NCI-H2196 (cell line): ENCODE data around the gene MSRB1.
"Not testable (repeated sequence)": the region's sequence is repeated elsewhere in the genome, so short reads cannot be mapped to it uniquely, and the experiment has no call there.

Experiments used
- DNase-seq: peaks from one replicate; lab custom pipeline; 2025; ENCODE audit not compliant: unreplicated experiment; lab: John Stamatoyannopoulos, UW

MSRB1 gene

DNA sequence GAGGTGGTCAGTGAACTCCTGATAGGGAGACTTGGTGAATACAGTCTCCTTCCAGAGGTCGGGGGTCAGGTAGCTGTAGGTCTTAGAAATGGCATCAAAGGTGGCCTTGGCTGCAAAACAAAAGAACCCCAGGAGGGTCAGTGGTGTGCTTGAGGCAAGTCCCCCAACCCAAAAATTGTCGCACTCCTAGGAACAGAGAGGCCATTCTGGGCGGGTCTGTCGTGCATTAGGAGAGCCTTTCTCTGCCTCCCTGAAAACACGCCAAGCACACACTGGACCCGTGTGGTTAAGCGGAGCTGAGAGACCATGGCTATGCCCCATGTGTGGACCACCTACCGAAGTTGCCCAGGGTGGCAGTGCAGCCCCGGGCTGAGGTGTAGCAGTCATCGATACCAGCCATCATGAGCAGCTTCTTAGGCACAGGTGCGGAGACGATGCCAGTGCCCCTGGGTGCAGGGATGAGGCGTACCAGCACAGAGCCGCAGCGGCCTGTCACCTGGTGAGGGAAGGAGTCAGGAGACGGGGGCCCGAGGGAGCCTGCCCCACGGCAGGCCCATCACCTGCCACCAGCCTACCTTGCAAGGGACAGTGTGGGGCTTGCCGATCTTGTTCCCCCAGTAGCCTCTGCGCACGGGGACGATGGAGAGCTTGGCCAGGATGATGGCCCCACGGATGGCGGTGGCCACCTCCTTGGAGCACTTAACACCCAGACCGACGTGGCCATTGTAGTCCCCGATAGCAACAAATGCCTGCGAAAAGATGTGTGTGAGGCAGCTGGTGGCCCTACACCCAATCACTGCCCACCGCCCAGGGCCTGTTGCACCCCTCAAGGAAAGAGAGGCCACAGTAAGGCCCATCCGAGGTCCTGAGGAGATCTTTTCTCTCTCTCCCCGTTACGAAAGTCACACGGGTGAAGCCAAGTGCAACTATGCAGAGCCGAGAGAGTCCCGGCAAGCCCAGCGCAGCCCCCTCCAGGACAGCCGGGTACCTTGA lies 19.5 kb upstream of the MSRB1 start:
- DNase-seq: not testable (repeated sequence)

DNA sequence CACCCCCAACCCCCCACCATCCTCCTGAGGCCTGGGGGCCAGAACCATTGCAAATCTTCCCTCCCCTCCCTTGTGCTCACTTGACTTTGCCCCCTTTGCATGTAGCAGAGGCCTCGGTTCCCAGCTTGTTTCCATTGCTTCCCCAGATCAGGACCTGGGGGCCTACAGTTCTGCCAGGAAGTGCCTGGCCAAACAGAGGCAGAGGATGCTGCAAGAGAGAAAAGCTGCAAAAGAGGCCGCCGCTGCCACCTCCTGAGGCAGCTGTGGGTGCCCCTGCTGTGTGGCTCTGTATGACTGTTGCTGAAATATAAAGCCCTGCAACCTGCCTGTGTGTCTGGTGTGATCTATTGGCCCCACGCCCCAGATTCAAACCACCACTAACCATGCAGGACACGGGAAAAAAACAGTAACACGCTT lies 18.7 kb upstream of the MSRB1 start:
- DNase-seq: no peak

DNA sequence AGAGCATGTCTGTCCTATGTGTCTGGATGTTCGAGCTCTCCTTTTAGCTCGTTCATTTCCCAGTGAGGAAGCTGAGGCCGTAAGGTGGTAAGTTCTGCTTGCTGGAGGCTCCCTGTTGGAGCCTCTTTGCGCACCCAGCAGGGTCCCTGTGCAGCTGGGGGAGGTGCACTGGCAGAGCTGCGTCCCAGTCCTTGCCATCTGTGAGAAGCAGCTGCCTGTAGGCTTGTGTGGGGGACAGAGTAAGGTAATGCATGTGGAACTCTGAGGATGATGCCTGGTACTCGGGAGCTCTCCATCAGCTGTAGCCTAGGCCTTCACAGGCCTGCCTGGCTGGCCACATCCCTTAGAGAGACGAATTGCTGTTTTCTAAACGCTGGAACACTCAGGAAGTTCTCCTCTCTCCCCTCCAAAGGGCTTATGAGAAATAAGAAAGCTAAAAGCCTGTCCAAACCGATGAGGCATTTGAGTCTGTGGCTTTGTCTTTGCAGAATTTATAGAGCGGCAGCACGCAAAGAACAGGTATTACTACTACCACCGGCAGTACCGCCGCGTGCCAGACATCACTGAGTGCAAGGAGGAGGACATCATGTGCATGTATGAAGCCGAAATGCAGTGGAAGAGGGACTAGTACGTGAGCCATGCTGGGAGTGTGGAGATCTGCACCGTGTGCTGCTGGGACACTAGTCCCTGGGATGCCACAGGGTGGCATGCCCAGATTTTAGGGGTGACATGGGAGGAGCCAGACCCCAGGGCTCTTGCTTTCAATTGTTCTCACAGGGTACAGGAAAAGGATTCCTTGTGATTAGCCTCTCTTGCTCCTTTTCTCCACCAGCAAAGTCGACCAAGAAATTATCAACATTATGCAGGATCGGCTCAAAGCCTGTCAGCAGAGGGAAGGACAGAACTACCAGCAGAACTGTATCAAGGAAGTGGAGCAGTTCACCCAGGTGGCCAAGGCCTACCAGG lies 17.9 kb upstream of the MSRB1 start:
- DNase-seq: no peak

DNA sequence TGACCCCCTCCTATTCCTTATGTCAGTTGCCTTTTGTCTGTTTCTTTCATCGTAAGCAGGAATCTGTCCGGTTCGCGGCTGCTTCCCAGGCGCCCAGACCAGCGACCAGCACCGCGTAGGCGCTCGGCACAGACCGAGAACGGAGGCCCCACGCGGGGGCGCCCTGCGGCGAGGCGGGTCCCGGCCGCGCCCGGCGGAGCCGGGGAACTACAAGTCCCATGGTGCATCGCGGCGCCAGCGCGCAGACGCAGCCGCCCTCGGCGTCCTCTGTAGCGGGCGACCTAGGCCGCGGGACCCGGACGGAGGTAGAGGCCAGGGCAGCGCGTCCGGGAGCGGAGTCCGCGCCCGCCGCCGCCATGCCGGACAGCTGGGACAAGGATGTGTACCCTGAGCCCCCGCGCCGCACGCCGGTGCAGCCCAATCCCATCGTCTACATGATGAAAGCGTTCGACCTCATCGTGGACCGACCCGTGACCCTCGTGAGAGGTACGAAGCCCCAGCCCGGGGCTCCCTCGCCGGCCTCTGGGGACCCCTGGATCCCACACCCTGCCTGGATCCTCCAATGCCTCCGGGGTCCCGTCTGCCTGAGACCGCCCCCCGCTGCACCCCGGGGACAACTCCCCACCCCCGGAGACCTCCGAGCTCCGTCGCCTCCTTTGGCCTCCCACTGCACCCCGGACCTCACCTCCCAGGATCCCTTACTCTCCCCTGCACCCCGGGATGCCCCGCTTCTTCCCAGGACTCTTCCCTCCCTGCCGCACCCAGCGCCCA lies 16.5 kb upstream of the MSRB1 start, which contains the start of gene NDUFB10:
NDUFB10 (plus strand) TSS at position 270 of the 771 bp plus-strand sequence; CDS start at position 357, 87 bp downstream.
- peak; percentile 92 for DNase-seq

DNA sequence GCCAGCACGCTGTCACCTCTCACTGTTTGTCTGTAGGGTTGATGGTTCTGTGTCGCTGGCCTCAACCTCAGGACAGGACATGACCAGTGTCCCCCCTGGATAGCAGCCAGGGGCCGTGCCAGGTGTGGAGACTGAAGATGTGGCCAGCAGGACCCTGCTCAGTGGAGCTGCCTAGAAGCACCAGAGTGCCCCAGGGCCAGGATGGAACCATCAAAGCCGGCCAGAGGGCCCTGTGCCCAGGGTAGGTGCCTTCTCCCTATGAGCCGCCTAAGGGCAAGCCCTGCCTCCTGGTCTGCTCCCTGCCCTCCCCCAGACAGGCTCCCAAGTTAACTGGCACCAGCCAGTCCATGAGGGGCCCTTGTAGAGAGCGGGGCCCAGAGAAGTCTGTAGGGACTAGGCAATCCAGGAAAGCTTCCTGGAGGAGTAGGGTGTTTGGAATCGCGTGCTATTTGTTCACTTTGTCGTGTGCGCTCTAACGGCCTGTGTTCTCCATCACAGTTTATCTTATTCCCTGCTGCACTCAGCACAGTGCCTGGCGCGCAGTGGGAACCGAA lies 15.8 kb upstream of the MSRB1 start:
- DNase-seq: no peak

DNA sequence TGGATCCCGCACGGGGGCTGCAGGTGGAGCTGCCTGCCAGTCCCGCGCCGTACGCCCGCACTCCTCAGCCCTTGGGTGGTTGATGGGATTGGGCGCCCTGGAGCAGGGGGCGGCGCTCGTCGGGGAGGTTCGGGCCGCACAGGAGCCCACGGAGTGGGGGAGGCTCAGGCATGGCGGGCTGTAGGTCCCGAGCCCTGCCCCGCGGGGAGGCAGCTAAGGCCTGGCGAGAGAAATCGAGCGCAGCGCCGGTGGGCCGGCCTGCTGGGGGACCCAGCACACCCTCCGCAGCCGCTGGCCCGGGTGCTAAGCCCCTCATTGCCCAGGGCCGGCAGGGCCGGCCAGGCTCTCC lies 15.1 kb upstream of the MSRB1 start:
- not testable (repeated sequence) for DNase-seq

DNA sequence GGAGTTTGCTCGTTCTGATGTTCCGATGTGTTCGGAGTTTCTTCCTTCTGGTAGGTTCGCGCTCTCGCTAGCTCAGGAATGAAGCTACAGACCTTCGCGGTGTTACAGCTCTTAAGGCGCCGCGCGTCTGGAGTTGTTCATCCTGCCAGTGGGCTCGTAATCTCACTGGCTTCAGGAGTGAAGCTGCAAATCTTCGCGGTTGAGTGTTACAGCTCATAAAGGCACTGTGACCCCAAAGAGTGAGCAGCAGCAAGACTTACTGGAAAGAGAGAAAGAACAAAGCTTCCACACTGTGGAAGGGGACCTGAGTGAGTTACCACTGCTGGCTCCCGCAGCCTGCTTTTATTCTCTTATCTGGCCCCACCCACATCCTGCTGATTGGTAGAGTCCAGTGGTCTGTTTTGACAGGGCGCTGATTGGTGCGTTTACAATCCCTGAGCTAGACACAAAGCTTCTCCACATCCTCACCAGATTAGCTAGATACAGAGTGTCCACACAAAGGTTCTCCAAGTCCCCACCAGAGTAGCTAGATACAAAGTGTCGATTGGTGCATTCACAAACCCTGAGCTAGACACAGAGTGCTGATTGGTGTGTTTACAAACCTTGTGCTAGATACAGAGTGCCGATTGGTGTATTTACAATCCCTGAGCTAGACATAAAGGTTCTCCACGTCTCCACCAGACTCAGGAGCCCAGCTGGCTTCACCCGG lies 14.6 kb upstream of the MSRB1 start:
- not testable (repeated sequence) for DNase-seq

DNA sequence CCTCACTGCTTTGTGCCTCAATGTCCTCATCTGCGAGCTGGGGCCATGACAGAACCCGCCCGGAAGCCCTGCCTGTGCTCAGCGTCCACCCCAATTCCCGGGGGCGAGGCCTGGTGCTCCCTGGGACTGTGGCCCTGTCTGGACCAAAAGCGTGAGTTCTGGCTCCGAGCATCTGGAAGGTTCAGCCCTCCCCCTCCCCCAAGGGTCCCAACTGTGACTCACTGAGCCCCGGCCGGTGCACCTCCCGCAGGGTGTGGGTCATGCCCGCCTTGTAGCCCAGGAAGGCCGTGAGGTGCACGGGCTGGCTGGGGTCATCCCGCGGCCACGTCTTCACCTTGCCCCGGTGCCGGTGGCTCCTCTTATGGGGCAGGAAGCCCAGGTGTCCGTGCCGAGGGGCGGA lies 10.7 kb upstream of the MSRB1 start:
- DNase-seq: no peak

DNA sequence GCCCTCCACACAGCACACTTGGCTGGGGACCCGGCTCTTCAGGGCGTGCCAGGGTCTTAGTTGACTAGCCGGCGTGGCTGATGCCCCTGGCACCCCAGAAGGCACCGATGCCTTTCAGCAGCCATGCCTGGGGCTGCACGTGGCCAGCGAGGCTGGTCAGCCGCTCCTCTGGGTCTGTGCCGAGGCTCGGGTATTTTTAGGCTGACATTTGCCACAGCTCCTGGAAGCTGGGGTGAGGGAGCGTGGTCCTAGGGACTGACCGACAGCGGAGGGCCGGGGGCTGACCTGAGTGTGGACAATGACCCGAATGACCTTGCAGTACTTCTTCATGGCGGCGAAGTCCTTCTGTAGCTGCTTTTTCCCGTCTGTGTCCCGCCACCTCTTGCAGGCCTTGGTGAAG lies 7.6 kb upstream of the MSRB1 start:
- DNase-seq: no peak

DNA sequence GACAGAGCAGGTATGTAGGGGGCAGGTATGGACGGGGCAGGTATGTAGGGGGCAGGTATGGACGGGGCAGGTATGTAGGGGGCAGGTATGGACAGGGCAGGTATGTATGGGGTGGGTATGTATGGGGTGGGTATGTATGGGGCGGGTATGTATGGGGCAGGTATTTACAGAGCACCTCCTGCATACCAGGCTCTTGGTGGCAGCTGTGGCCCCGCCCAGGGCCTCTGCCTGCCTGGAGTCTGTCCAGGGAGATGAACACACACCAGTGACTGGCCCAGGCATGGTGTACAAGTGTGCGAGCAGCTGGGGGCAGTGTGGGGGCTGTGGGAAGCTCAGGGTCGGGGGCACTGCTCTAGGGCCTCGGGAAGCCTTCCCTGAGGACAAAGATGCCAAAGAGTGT lies 7.0 kb upstream of the MSRB1 start:
- no peak for DNase-seq

DNA sequence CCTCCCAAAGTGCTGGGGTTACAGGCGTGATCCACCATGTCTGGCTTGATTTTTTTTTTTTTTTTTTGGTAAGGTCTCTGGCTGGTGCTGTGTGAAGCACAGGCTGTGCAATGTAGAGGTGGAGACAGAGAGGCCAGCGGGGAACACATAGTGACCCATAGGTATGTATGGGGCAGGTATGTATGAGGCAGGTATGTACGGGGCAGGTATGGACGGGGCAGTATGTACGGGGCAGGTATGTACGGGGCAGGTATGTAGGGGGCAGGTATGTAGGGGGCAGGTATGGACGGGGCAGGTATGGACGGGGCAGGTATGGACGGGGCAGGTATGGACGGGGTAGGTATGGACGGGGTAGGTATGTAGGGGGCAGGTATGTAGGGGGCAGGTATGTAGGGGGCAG lies 6.5 kb upstream of the MSRB1 start:
- no peak for DNase-seq

DNA sequence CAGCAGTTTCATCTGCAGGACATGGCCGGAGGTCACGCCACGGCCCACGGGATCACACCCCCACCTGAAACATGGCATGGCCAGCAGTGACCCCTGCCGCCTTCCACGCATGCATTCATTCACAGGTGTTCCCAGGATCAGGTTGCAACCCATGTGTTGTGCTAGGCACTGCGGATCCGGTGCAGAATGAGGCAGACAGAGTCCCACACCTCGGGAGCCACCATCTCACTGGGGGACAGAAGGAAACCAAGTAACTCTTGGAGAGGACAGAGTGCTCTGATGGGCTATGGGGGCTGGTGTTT lies 4.3 kb upstream of the MSRB1 start:
- no peak for DNase-seq

DNA sequence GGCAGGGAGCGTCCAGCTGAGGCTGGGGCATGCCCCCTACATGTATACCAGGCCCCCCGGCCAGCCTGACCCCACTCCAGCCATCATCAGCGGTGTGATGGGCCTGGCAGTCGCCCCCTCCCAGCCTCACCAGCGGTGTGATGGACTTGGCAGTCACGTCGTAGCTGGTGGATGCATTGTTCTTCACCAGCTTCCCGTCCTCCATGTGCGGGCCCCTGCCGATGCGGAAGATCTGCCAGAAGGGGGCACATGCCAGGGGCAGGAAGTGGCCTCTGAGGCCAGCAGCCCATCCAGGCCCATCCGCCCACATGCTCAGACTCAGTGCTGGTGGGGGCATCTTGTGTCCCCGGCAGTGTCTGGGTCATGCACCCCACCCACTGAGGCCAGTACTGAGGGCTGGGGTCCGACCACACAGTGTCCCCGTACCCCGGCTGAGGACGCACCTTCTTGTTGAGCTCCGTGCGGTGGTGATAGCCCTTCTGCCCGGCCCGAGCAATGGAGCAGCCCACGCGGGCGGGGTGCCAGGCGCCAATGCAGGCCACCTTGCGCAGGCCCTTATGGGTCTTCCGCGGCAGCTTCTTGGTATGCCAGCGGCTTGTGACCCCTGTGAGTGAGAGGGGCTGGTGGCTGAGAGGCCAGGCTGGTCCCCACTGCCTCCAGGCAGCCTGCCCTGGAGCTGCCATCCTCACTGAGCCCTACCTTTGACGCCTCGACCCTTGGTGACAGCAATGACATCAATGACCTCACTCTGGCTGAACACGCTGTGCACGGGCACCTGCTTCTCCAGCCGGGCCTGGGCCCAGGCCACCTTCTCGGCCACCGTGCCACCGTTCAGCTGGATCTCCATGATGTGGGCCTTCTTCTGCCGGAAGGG lies 3.7 kb upstream of the MSRB1 start:
- DNase-seq: no peak

DNA sequence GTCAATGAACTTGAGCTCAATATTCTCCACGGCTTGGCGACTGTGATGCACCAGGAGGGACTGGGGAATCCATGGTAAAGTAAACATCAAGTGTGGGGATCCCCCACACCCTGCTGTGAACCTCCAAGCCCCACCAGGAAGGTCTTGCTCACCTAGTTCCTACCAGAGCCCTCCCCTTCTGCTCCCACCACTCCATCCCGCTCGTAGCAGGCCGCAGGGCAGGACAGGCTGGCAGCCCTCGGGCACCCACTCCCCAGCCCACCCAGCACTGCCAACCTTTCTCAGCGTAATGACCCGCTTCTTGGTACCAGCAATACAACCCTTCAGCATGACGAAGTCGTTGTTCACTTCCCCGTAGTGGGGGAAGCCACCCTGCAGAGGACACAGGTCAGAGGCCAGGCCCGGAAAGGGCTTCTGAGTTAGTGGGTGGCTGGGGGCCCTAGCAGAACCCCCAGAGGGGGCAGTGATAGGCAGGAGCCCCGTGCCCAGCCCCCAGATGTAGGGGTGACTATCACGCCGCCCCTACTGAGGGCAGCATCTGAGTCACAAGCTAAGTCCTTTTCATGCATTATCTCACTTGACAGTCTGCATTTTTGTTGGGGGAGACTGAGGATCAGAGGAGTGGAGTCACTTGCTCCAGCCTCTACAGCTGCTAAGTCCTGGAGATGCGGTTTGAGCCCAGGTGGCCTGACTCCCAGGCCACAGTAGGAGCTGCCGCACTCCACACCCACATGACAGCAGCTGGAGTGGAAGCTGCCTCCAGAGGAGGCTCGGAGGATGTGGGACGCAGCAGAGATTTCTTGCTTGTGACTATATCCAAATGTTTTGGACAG lies 2.8 kb upstream of the MSRB1 start:
- no peak for DNase-seq

DNA sequence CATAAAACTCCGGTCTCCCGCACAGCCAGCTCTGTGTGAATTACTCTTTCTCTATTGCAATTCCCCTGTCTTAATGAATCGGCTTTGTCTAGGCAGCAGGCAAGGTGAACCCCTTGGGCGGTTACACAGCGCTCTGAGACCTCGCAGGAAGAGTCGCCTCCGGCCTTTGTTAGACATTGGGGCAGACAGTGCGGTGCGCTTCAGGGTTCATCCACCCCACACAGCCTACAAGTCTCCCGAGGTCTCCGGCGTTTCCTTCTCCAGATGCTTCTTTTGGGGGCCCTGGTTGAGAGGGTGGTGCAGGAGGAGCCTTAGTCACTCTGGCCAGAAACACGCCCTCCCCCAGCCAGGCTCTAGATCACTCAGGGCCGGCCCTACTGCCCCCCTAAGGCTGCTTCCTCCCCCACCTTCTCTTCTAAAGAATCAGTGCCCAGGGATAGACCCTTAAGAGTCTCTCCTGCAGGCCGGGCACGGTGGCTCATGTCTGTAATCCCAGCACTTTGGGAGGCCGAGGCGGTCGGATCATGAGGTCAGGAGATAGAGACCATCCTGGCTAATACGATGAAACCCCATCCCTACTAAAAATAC lies 1.7 kb upstream of the MSRB1 start:
- no peak for DNase-seq

DNA sequence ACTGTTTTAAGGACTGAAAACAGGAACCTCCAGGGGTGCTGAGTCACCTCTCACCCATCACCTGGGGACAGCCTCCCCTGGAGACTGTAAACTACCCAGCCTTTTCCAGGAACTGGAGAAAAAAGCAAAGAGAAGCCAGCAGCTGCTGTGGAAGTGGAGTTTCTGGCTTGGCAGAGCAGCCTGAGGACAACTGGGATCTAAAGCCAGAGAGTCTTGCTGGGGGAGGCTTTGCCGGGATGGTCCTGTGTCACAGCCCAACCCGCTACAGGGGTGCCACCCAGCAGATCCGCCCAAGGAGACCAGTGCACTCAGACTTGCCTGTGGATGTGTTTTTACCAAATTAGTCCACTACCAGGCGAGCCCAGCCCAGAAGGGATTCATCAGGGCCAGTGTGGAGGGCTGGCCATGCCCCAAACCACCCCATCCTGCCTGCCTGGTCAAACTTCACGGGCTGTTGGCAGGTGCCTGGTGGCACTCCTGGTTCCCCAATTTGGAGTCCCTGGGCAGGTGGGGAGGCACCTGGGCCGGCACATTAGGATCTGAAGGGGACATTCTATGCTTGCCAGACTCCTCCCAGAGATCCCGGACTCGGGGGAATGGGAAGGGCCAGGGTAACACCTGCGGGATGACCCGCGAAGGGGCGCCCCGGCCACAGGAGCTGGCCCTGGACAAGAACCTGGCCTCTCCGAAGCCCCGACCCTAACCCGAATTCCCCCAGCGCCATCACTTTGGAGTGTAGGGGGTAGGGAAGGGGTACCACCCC lies 771 bp downstream of the MSRB1 start:
- no peak for DNase-seq
